GM20000 (cell line): ENCODE measurements around the gene KIF2A.

Experiments
- DNase-seq: peaks from one replicate; pipeline ENCODE4 v3.0.0; 2012; ENCODE audit warnings: low spot score
- CTCF ChIP-seq: IDR thresholded peaks from 2 replicates; pipeline ENCODE4 v1.5.1; 2012; ENCODE audit warnings: mild to moderate bottlenecking, control low read depth; ENCODE audit errors: extremely low read depth, missing control alignments

The KIF2A gene

DNA sequence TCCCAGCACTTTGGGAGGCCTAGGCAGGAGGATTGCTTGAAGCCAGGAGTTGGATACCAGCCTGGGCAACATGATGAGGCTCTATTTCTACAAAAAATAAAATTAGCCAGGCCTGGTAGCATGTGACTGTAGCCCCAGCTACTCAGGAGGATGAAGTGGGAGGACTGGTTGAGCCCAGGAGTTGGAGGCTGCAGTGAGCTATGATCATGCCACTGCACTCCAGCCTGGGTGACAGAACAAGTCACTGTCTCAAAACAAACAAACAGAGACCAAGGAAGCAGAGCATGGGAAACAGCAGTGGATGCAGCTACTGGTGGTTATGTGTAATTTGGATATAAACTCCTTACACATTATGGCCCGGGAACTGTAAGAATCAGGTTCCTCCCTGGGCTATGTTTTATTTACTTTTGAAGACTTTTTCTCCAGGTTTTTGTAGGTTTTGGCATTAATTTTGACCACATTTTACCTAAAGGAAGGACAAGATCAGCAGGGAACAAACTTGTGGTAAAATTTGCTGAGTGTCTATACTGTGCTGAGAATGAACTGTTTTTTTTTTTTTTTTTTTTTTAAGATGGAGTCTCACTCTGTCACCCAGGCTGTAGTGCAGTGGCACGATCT, 8.3 kb downstream of the KIF2A start:
- TF ChIP-seq CTCF, result no peak
- no peak for DNase-seq

DNA sequence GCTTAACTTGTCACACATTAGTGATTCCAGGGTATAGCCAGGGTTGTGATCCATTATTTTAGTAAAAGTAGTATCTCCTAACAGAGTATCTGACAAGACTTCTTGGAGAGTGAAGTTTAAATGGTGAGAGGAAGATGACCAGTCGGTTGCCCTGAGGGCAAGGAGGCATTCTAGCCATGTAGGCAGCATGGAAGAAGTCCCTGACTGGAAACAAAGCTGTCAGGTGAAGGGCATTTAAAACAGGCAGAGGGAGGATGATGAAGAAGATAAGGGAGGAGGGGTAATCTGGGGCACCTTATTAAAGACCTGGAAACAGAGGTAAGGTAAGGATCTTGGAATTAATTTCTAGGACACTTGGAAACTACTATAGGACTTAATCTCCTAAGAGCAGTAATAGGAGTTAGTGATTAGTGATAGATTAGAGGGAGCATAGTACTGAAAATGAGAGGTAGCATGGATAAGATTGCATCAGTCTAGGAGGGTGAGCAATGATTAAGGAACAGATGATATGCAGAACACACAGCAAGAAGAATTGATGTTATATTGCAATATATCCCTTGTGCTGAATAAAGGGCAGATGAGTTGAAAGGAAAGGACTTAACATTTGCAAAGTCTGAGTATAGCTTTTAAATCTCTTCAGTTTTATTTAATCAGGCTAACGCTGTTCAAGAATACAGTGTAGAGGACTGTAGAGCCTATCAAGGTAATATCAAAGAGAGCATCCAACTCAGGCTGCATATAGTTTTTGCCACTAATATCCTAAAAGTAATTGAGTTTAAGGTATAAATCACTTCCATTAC, 9.6 kb downstream of the KIF2A start:
- DNase-seq, result no peak
- TF ChIP-seq CTCF, result no peak

- TF ChIP-seq CTCF, result no peak
- DNase-seq, result no peak
Measured at GRCh38 chr5:62316176-62316502, 10.1 kb downstream of the KIF2A start.

GRCh38 chr5:62317810-62318209, 11.8 kb downstream of the KIF2A start:
- no peak for TF ChIP-seq CTCF
- DNase-seq, result no peak

DNA sequence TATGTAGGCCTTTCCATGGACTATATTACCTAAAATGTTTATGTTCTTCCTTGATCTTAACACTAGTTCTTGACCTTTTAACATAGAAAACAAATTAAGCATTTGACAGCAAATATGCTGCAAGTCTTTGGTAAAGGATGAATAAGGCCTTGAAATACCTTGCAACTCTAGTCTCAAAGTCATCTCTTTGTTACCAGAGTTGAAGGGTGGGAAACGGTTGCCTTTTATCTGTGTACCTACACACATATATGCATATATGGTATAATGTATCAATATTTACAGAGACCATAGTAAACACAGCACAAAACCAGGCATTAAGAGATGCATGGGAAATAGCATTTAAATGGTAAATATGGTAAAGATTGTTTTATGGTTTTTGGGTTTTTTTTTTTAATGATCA, 16.5 kb downstream of the KIF2A start:
- TF ChIP-seq CTCF, result no peak
- no peak for DNase-seq

GRCh38 chr5:62326302-62326701, 20.3 kb downstream of the KIF2A start:
- DNase-seq, result no peak
- no peak for TF ChIP-seq CTCF

GRCh38 chr5:62326702-62327101, 20.7 kb downstream of the KIF2A start:
- TF ChIP-seq CTCF, result no peak

More at GRCh38 chr5:62326702-62327101, 20.7 kb downstream of the KIF2A start:
- DNase-seq, result no peak
